Sigmoid colon (tissue), 4 donors: Measurements from ENCODE around the gene TALDO1.

Source experiments
- EP300 ChIP-seq, 4 donors: sonication (generic); formaldehyde crosslinking; IDR thresholded peaks; one replicate each; pipeline ENCODE4 v1.6.1; 2017; ENCODE audit warnings: antibody characterized with exemption in 4 of 4
- POLR2A ChIP-seq, 2 donors: fragments of 450-650 bp; IDR thresholded peaks; one replicate each; pipeline ENCODE4 v1.6.1; 2016; ENCODE audit warnings: antibody characterized with exemption in 2 of 2, mild to moderate bottlenecking in 2 of 2, moderate library complexity in 2 of 2
- TF ChIP-seq, protein P1 (sequence below), 4 experiments: fragments of 450-650 bp in 3 of 4; fragments of 200-600 bp in 1 of 4; IDR thresholded peaks; one replicate each; pipeline ENCODE4 v1.5.1; 2016 to 2019; ENCODE audit warnings: antibody characterized with exemption in 4 of 4, mild to moderate bottlenecking in 3 of 4, moderate library complexity in 2 of 4

DNA sequence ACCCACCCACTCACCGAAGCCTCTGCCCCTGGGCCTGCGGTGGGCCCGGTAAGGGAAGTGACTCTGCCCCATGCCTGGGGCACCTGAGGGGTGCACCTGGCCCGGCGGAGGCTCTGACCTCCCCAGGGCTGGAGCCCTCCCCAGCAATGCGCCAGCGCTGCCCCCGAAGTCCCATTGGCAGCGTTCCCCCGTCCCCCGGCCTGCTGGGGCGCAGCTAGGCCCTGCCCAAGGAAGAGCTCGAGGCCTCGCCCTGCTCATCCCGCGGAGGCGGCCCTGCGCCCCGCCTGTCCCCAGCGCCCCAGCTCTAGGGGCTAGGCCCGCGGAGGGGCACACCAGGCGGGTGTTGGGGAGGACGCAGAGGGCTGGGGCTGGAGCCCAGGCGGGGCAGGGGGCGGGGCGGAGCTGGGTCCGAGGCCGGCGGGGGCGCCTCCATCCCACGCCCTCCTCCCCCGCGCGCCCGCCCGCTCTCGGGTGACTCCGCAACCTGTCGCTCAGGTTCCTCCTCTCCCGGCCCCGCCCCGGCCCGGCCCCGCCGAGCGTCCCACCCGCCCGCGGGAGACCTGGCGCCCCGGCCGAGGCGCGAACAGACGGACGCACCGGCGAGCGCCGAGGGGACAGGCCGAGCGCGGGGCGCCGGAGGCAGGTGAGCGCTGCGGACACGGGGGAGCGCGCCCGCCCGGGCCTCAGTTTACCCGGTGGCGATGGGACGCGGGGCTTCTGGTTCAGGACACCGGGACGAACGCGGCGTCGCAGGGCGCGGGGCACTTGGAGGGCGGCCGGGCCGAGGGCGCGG, 41.4 kb upstream of the TALDO1 start, which contains the start of gene EPS8L2:
- TF ChIP-seq, protein P1, sequence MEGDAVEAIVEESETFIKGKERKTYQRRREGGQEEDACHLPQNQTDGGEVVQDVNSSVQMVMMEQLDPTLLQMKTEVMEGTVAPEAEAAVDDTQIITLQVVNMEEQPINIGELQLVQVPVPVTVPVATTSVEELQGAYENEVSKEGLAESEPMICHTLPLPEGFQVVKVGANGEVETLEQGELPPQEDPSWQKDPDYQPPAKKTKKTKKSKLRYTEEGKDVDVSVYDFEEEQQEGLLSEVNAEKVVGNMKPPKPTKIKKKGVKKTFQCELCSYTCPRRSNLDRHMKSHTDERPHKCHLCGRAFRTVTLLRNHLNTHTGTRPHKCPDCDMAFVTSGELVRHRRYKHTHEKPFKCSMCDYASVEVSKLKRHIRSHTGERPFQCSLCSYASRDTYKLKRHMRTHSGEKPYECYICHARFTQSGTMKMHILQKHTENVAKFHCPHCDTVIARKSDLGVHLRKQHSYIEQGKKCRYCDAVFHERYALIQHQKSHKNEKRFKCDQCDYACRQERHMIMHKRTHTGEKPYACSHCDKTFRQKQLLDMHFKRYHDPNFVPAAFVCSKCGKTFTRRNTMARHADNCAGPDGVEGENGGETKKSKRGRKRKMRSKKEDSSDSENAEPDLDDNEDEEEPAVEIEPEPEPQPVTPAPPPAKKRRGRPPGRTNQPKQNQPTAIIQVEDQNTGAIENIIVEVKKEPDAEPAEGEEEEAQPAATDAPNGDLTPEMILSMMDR (IDR thresholded peaks at IDR 0.05), result no peak
- TF ChIP-seq POLR2A (IDR thresholded peaks at IDR 0.05), result no peak
- TF ChIP-seq EP300 (IDR thresholded peaks at IDR 0.05), result no peak
